ENCODE results near the gene MEIS1.
A peak's percentile ranks its signal among the peaks of the same experiment; 100 is the strongest.

The MEIS1 gene

GRCh38 chr2:66431846-66432587, 2.9 kb upstream of the MEIS1 start:
- DNase-seq: no peak

DNA sequence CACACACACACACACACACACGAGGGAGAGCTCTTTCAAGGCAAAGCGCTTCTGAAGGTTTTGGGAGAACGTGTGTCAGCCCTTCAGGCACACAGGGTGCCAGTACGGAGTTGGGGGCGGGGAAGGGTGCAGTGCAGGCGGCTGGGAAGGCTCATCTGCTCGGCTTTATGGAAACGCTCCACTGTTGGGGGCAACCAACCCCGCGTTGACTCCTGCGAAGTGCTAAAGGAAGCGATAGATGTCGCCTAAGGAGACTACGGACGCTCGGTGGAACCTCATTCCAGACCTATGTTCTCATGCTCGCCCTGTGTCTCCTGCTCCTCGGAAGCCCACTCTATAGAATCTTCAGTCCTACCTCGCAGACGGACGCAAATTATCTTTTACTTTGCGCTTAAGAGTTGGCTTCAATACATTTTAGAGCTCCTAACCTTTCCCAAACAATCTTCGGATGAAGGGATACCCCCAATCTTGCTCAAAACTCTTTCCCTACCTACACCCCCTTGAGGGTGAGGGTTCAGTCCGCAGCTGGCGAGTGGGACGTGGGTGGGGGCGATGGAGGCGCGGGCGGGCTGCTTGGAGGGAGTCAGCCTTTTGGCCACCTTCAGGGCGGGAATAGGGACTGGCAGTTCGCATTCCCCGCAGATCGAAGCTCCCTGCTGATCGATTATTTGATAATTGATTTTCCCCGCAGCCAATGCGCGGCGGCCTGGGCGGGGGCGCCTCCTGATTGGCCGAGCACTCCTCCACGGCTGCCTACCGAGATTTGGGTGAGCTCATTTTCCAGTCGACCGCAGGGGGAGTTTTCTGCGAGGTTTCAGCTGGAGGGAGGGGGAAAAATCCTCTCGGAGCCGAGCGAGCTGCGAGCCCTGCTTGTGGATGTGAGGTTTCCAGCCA, 1.9 kb upstream of the MEIS1 start:
- DNase-seq: peak in 55 of 56 donors; percentile 49 to 95 (median 86)

DNA sequence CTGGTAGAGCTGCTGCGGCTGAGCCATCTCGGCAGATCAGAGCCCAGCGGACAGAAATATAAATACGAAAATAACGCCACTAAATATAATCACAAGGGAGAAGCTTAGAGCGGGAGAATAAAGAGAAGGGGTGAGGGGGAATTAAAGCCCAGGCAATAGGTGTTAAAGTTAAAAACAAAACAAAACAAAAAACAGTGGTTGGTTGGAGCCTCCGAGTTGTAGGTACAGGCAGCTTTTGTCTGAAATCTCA, 1.3 kb upstream of the MEIS1 start:
- no peak for DNase-seq

DNA sequence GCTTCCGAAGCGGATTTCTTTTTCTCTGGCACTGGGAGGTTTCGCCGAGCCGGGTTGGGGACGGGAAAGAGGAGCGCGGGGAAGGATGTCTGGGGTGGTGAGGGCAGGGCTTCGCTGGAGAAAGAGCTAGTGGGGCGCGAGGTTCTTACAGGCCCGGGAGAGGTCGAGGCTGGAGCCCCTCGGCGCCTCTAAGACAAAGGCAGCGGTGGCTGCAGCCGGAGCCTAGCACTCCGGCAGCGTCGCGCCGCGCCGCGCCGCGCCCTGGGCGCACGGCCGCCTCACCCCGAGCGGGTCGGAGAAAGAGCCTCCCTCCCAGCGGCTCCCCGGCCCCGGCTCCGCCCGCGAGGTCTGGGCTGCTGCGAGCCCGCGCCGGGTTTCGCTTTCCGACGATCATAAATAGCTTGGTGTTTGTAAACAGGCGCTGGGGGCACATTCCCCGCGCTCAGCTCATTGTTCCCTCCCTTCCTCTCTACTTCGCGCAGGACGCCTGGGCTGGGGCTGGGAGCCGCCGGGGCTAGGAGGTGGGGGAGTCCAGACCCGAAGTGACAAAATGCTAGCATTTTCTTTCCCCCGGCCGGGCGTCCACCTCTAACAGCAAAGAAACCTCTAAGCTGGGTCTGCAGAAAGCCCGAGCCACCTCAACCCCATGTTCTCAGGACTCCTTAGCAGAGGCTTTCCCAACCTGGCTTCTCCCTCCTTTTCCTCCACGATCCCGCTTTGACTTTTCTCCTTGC, 813 bp upstream of the MEIS1 start:
- DNase-seq: peak in 25 of 56 donors; percentile 18 to 81 (median 58)

- no peak for DNase-seq
Measured at GRCh38 chr2:66435549-66435875, 587 bp downstream of the MEIS1 start.

DNA sequence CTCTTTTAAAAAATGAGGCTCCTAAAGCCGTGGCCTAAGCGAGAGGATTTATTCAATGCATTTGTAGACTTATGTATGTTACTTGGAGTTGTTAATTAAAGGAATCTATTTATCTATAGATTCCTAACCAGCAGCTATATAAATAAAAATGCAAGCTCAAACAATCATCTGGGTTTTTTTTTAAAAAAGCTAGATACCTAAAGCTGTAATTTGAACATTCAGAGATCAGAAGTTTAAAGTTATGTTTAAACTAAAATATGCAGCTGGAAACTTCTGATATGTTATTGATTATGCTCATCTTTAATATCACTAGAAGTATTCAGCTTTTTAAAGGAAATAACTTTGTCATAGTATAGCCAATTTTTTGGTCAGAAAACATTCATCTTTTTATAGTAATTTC, 1.0 kb downstream of the MEIS1 start:
- no peak for DNase-seq

- DNase-seq: no peak
Measured at GRCh38 chr2:66436581-66437001, 1.7 kb downstream of the MEIS1 start.

- DNase-seq: no peak
Measured at GRCh38 chr2:66437109-66437690, 2.3 kb downstream of the MEIS1 start.

GRCh38 chr2:66437691-66438497, 3.0 kb downstream of the MEIS1 start:
- peak in 11 of 56 donors; percentile 16 to 65 (median 54) for DNase-seq

DNA sequence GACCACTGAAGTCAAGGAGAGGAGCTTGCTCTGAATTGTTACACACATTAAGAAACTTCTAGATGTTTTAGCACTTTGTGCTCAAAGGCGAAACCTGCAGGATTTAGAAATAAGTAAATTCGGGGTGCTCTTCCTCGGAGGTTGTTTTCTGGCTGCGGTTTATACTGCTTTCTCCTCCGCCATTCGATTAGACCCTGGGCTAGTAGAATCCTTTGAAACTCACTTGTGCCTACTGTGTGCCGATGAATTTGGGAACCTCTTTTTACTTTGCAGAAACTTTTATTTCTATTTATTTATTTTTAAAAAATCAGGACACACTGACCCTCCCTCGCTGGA, 3.5 kb downstream of the MEIS1 start:
- no peak for DNase-seq

DNA sequence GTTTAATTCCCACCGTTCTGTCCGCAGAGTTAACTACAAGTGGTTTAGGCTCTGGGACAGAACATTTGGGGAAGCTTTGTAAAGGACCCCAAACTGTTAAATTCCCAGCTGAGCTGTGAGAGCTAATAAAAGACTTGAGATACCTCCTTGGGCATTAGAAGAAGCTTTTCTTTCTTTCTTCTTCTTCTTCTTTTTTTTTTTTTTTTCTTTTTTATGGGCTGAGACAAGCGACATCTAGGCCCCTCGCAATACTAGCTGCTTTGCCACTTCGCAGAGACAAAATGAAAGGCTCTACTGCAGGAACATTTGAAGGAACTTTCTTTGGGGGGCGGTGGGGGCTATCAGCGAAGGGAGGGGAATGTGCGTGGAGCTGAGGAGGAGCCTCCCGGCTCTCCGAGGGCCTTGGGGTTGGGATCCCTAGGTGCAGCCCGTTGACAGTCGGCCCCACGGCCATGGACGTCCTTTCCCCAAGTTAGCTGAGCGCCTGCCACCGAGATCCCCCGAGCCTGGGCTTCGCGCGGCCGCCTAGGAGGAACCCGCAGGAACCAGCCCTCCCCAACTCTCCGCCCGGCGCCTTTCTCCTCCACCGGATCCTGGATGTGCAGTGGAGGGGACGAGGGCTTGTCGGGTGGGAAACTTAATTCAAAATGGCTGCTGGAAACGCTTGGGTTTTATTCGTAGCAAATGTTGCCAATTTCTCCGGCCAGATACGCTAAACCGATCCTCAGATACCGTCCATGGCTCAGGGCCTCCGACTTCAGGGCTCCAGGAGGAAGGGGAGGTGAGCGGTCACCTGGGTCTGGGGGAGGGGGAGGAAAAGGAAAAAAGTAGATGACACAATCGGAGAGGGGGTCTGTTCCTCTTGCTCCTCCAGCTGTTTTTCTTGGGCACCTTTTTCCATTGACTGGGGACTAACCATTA, 4.2 kb downstream of the MEIS1 start:
- peak in 7 of 56 donors; percentile 30 to 42 (median 37) for DNase-seq

GRCh38 chr2:66439812-66440542, 5.1 kb downstream of the MEIS1 start:
- peak in 7 of 56 donors; percentile 19 to 65 (median 45) for DNase-seq

DNA sequence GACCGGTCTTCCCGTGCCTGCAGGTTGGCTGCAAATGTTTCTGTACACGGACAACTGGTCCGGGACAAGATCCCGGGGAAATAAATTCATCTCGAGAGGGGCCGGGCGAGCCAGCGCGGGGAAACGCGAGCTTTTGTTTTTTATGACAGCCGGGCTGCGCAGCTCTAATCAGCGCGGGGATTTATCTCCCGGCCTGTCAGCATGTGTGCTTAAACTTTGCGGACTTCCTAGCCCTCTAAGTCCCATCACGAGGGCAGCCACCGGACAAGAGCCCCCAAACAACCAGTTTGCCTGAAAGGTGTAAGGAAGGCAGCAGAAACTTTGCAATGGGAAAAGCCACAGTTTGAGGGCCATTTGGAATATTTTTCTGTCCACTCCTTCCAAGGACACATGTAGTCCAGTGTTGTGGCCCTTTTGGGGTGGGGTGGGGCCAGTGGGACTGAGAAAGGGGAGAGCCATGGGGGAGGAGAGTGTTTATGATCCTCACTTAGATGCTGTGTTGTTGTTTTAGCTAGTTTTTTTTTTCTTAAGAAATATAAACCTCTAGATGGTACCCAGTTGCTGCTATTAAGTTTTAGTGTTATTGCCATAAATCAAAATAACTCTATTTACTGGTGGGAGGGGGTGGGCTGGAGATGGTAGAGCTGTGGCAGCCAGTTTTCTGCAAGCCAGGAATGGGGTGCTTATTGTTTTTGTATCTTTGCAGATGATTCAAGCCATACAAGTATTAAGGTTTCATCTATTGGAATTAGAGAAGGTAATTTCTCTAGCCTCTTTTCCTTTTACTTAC, 6.0 kb downstream of the MEIS1 start:
- DNase-seq: peak in 3 of 56 donors; percentile 15 to 32 (median 20)

DNA sequence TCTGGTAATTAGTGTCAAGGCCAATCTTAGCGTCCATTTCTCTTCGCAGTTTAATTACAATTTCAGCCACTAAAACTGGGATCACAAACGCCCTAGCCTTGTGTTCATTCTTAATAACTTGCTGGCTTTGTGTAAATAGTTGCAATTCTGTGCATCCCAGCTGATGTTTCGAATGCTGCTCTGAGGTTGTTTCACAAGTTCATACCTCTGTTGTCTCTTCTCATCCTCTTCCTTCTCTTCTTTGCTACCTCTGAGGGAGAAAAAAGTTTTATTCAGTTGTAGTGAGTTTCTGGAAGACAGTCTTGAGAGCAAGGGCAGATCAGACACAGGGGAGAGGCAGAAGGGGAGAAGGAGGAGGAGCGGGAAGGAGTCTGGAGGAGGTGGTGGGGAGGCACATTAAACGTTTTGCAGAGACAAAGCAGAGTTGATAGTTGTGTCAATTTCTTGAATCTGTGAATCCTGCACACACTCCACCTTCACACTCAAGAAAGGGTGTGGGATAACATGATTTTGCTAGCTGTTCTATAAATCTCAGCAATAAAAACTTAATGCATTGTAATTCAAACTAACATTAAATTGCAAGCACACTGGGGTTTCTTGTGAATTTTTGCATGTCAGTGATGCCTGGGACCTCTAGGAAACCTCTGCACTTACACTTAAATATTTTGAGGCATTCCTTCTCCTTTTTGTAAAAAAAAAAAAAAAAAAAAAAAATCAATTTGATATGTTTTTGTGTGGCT, 6.8 kb downstream of the MEIS1 start:
- no peak for DNase-seq

DNA sequence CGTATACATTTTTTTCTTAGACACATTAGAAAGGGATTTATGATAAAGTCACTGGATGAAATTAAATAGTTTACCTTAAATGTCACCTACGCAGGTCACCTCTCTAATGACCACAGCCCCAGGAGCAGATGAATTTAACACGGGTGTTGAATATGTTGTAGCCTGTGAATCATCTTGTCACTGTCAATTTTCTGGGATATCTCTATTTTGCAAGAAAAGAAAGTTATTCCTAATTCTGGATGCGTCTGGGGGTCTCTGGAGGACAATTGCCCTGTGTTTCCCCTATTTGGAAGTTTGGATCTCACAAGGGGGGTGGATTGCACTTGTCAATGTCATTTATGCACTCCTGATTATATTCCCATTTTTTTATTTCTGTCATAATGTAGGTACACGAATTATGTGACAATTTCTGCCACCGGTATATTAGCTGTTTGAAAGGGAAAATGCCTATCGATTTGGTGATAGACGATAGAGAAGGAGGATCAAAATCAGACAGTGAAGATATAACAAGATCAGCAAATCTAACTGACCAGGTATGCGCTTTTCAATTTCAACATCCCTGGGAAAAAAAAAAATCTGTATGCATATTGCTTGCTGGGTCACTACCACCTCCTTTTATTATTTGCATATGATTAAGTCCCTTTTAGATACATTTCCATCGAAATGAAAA, 7.7 kb downstream of the MEIS1 start:
- no peak for DNase-seq

GRCh38 chr2:66443186-66443978, 8.5 kb downstream of the MEIS1 start:
- DNase-seq: no peak
